AG08395 (cell line): ENCODE results near the gene KRT73.

Experiments
- DNase-seq: peaks from one replicate; pipeline ENCODE4 v3.0.0; 2012; ENCODE audit warnings: mixed read lengths, low spot score

KRT73 gene

DNA sequence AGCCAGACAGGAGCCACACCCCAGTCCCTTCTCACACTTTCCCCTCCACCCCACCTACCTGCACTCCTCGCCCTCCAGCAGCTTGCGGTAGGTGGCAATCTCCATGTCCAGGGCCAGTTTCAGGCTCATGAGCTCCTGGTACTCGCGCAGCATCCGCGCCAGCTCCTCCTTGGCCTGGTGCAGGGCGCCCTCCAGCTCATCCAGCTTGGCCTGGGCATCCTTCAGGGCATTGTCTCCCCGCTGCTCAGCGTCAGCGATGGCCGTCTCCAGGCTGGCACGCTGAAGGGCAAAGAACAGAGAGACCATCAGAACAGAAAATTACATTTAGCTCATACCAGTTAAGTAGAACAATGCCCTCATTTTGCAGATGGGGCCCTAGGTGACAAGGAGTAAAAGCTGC lies 50.2 kb downstream of the KRT73 start:
- no peak for DNase-seq

- DNase-seq: no peak
Observed at GRCh38 chr12:52566847-52567291, 51.5 kb downstream of the KRT73 start.

GRCh38 chr12:52564582-52564981 lies 53.8 kb downstream of the KRT73 start:
- DNase-seq: no peak

DNA sequence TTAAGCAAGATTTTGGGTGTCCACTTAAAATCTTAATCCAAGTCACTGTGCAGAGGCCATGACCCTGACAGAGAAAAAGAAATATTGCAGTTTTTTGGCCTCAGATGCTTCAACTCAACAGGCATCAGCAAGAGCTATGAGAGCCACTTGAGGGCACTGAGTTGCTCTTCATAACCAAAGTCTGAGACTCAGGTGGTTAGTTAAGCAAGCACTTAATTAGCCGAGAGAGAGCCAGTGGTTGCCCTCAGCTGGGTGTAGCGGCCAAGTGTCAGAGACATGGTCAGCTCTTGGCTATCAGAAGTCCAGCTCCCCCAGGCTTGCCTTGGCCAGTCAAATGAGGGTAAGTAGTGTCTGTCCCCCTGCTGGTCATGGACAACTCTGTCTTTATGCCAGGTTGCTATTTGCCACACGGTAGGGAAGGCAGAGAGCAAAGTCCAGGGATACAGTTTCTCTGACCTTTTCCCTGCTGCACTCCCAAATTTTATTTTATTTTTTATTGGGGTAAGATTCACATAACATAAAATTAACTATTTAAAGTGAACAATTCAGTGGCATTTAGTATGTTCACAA lies 56.4 kb downstream of the KRT73 start:
- no peak for DNase-seq

DNA sequence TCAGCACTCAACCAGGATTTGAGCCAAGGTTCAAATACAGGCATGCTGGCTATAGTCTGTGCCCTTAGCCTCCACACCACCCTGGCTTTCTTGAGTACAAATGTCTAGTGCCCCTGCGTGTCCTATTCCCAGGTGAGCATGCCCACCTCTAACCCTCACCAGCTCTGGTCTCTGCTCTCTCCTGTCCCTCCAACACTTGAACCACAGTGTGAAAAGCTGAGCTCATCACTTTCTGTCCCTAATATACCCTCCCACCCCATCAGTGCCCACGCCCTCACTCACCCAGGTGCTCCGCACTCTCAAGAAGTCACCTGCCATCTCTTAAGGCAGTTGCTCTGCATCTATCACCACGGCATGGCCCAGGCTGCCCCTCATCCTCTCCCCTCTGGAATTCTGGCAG lies 58.4 kb downstream of the KRT73 start:
- no peak for DNase-seq

- no peak for DNase-seq
Observed at GRCh38 chr12:52558781-52559445, 59.4 kb downstream of the KRT73 start.
